Left lung (tissue), 10 donors: Measurements from ENCODE around the gene HMCN1. TPM values are rescaled to one million over a fixed set of nuclear protein-coding genes. Genes with fewer than 3 reads are reported as not detected.

Experiments used
- ATAC-seq: fragments of 200-7000 bp; cut with Tn5 transposase; one replicate; pipeline ENCODE4 v1.9.1; 2020; ENCODE audit warnings: moderate library complexity
- DNase-seq, 4 donors: peaks; one replicate each; pipeline ENCODE4 v3.0.0-alpha.2; 2013 to 2020
- H3K27ac ChIP-seq, 2 donors: fragments of 200-600 bp; sonication (generic) in 1 of 2; one replicate each; pipeline versions ENCODE4 v1.5.0 to v1.8.0; 2020 to 2021
- H3K27me3 ChIP-seq, 2 donors: fragments of 200-600 bp; sonication (generic) in 1 of 2; one replicate each; pipeline versions ENCODE4 v1.5.0 to v1.8.0; 2020 to 2021
- H3K36me3 ChIP-seq, 2 donors: fragments of 200-600 bp; sonication (generic) in 1 of 2; one replicate each; pipeline versions ENCODE4 v1.5.0 to v1.8.0; 2020 to 2021
- H3K4me1 ChIP-seq, 2 donors: fragments of 200-600 bp; one replicate each; pipeline ENCODE4 v1.8.0; 2021
- H3K4me3 ChIP-seq, 2 donors: fragments of 200-600 bp; sonication (generic) in 1 of 2; one replicate each; pipeline versions ENCODE4 v1.5.0 to v1.8.0; 2020 to 2021; ENCODE audit warnings: mild to moderate bottlenecking in 1 of 2
- H3K9me3 ChIP-seq, 2 donors: fragments of 200-600 bp; sonication (generic) in 1 of 2; one replicate each; pipeline versions ENCODE4 v1.5.0 to v1.8.0; 2020 to 2021
- CTCF ChIP-seq, 2 donors: fragments of 200-600 bp; sonication (generic) in 1 of 2; IDR thresholded peaks; one replicate each; pipeline versions ENCODE4 v1.5.0 to v1.8.0; 2021; ENCODE audit warnings: antibody characterized with exemption in 2 of 2
- intact Hi-C, 2 donors: fragments of 100-400 bp; cut with DNase I; formaldehyde crosslinking; loops; one replicate each; pipeline versions ENCODE4 v1.11.2 to v1.14.2; 2022
- polyA plus RNA-seq, 6 donors: library from polyadenylated mRNA; unstranded; fragments of 120-200 nt; gene quantifications; one replicate each; pipeline ENCODE4 v1.2.1, GENCODE V29; 2013; ENCODE audit not compliant: insufficient read length in 6 of 6
- total RNA-seq, 2 donors: library from RNA; stranded (reverse); fragmentation: NEBNext Ultra II Directional; extraction: Animal tissue kit (Norgen Biotek cat#: 25700); gene quantifications; one replicate each; pipeline ENCODE4 v1.2.1, GENCODE V29; 2021
- donor health status: DM: no; HTN: yes; CAD: no.
- donor health status: DM: no; HTN: no; CAD: no.

Gene HMCN1
- total and polyA plus RNA-seq, 8 donors, result 24.0 to 91.0 (median 48.7) TPM

DNA sequence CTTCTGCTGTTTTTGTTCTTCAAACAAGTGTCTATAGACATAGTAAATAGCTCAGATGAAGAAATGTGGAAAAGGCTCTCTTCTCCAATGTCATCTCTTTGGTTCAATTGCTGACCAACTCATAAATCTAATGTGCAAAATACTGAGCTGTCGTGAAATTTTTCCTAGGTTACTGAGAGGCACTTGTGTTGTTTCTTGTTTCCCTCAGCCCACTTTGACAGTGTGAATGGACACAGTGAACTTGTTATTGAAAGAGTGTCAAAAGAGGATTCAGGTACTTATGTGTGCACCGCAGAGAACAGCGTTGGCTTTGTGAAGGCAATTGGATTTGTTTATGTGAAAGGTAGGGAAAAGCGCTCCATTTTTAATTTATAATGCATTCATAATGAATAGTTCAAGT lies 395.6 kb downstream of the HMCN1 start:
- no peak for TF ChIP-seq CTCF (IDR thresholded peaks at IDR 0.05)
- ATAC-seq (no peak), DNase-seq (no peak)
- Histone ChIP-seq H3K27me3 (no peaks in the 10 kb centered on the region), H3K4me1 (no peaks in the 10 kb centered on the region), H3K36me3 (no peaks in the 10 kb centered on the region), H3K4me3 (no peak overlapping the region), H3K9me3 (no peaks in the 10 kb centered on the region), H3K27ac (no peak overlapping the region)
- intact Hi-C loops, result no loop called here

- Histone ChIP-seq H3K4me3 (no peak overlapping the region), H3K4me1 (no peaks in the 10 kb centered on the region), H3K27ac (no peak overlapping the region)
These were observed 404.9 kb downstream of the HMCN1 start for GRCh38 chr1:186139115-186139514.

GRCh38 chr1:186139701-186140100 lies 405.5 kb downstream of the HMCN1 start:
- intact Hi-C loops, result no loop called here
- Histone ChIP-seq H3K4me1 (no peaks in the 10 kb centered on the region), H3K27me3 (no peaks in the 10 kb centered on the region), H3K9me3 (no peaks in the 10 kb centered on the region), H3K4me3 (no peak overlapping the region), H3K36me3 (peaks cover 0 to 6% of the 10 kb centered on the region in 2 donors), H3K27ac (no peak overlapping the region)
- ATAC-seq, result no peak
- TF ChIP-seq CTCF (IDR thresholded peaks at IDR 0.05), result no peak
- no peak for DNase-seq

More at GRCh38 chr1:186139115-186139514, 404.9 kb downstream of the HMCN1 start:
- ATAC-seq (no peak), DNase-seq (no peak)
- Histone ChIP-seq H3K27me3 (no peaks in the 10 kb centered on the region), H3K9me3 (no peaks in the 10 kb centered on the region), H3K36me3 (peaks cover 0 to 6% of the 10 kb centered on the region in 2 donors)
- no peak for TF ChIP-seq CTCF (IDR thresholded peaks at IDR 0.05)
- intact Hi-C loops, result no loop called here

DNA sequence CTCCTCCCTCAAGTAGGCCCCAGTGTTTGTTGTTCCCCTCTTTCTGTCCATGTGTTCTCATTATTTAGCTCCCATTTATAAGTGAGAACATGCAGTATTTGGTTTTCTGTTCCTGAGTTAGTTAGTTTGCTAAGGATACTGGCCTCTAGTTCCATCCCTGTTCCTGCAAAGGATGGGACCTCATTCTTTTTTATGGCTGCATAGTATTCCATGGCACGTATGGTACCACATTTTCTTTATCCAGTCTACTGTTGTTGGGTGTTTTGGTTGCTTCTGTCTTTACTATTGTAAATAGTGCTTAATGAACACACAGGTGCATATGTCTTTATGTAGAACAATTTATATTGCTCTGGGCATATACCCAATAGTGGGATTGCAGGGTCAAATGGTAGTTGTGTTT lies 408.0 kb downstream of the HMCN1 start:
- Histone ChIP-seq H3K27ac (no peak overlapping the region), H3K4me3 (no peak overlapping the region), H3K9me3 (no peaks in the 10 kb centered on the region), H3K36me3 (peaks cover 0 to 6% of the 10 kb centered on the region in 2 donors), H3K4me1 (no peaks in the 10 kb centered on the region), H3K27me3 (no peaks in the 10 kb centered on the region)
- intact Hi-C loops, result no loop called here
- no peak for ATAC-seq
- TF ChIP-seq CTCF (IDR thresholded peaks at IDR 0.05), result no peak
- no peak for DNase-seq

GRCh38 chr1:186142916-186143315 lies 408.7 kb downstream of the HMCN1 start:
- ATAC-seq (no peak), DNase-seq (no peak)
- Histone ChIP-seq H3K4me3 (no peak overlapping the region), H3K27me3 (no peaks in the 10 kb centered on the region), H3K36me3 (no peaks in the 10 kb centered on the region), H3K9me3 (no peaks in the 10 kb centered on the region), H3K4me1 (no peaks in the 10 kb centered on the region), H3K27ac (no peak overlapping the region)
- TF ChIP-seq CTCF (IDR thresholded peaks at IDR 0.05), result no peak
- intact Hi-C loops, result no loop called here
